ENCODE measurements around the gene SIK1.
"Not testable (repeated sequence)": the region's sequence is repeated elsewhere in the genome, so short reads cannot be mapped to it uniquely, and the experiment has no call there.

SIK1 gene

DNA sequence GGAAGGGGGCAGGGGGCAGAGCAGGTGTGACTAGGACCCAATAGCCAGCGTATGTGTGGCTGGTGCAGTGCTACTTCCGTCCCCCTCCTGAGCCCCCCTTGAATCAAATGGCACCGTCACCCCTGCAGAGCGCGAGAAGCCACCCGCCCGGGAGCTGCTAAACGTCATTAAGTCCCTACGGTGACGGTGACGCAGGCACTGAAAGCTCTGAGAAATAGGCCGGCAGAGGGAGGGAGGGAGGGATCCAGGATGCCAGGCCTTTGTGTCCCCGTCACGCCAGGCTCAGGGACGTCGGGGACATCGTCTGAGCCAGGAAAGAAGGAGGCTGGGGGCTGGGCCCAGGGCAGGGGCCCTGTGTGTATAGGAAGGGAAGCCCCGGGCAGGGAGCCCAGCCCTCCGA, 43.6 kb downstream of the SIK1 start:
- DNase-seq = not testable (repeated sequence)

DNA sequence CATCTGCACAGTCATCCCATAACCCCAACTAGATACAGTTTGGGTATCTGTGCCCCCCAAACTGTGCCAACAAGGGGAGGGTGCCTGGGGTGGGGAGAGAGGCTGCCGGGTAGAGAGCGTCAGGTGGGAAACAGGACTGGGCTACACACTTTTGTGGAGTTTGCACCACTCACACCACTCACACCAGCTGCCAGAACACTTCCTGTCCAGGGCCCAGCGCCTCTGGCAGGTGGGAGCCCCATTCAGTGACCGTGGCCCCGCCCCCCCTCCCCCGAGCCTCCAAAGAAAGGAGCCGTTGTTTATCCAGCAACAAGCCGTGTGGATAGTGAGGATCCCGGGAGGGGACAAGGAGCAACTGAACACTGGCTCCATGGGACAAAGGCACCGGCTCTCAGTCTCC, 44.0 kb downstream of the SIK1 start:
- DNase-seq = not testable (repeated sequence)

DNA sequence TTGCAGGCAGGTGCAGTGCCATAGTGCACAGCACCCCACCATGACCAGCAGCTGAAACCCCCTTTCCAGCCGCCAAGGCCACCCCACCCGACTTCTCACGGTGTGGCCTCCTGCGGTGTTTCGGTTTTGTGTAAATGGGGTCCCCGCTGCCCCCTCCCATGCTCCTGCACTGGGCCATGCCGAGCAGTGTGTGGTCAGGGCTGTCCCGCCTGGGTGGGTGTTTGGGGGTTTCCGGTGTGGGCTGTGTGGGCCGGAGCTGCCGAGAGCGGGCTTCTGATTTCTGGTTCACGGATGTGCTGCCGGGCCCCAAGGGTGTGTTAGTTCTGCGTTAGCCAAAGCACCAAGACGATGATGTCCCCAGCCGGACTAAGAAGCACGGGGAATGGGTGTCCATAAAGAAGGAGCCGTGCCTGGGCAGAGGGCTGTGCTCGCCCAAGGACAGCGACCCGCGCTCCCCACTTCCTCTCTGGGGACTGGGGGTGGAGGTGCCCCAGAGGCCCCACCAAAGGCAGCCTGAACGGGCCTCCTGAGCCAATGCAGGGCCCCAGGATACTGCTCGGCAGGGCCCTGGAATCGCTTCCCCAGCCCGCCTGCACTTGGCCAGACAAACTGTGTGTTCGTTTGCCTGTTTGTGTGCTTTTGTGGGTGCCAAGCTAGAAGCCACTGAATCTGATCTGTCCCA, 45.9 kb downstream of the SIK1 start:
- DNase-seq = not testable (repeated sequence)

DNA sequence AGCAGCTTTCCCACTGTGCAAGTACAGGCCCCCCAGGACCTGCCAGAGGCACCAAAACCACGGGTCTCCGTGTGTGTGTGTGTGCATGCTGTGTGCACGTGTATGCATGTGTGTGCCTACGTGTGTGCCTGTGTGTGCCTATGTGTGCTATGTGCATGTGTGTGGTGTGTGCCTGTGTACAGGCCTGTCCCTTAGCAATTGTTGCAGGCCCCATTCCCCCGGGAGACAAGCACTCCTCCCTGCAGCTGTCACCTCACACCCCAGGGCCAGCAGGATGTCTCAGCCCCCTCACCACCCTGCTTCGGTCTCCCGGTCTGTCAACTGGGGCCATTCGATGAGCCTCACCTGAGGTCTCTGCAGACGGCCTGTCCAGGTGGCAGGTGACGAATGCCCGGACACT, 46.6 kb downstream of the SIK1 start:
- DNase-seq = not testable (repeated sequence)

DNA sequence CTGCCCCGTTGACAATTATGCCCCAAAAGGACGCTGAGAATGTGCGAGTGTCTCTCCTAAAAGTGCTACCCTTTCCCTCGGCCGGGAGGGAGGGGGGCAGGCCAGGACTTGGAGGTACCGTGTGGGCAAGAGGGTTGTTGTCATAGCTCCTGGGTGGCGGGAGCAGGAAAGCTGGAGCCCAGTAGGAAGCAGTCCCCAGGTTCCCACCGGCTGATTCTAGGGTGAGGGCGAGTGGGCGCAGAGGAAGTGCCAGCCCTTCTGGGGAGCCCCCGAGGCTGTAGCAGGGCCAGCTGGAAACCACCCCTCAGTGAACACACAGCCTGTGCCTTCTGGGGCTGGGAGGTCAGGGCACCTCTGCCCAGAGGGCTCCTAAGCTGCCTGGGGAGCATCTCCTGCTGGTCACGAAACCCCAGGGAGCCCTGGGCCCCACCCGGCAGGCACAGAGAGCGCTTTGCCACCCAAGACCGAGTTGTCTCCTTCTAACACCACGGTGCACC, 47.3 kb downstream of the SIK1 start:
- DNase-seq = not testable (repeated sequence)

DNA sequence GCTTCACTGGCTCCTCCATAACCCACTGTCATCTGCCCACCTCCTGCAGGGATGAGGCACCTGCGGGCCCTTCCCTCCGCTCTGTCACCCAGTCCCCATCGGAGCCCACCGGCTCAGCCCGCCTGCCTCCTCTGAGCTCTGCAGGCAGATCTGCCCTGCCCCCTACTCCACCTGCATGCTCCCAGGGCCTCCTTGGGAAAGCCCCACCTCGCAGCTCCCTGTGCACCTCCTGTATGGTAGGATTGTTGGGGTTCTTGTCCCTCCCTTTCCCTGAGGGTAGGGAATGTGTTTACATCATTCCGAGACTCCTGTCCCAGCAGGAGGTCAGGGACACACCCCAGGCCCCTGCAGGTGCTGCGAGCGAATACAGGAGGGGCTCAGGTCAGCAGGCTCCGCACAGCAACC, 50.5 kb downstream of the SIK1 start:
- DNase-seq = no peak

DNA sequence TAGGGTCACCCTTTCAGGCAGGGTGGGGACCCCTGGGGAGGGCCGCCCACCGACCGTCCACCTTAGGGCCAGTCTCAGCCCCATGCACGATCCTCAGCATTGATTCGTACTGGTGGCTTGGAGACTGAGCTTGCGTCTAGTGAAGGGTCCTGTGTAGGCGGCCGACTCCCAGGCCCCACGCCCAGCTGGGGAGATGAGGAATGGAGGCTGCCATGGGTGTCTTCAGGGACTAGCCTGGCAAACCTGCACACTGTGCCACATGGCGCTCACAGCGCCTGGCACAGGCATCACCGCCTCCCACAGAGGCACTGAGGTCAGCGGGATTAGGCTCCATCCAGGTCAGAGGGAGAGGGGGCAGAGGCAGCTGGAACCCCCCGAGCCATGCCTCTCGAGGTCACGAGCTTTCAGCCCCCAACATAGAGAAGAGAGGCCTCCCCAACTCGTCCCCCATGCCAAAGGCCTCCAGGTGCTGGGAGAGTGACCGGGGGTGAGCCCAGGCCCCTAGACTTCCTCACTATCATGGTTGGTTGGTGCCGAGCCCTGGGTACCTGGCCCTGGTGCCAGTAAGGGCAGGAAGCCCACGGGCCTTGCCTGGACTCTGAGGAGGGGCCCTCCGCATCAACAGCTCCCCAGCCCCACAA, 51.0 kb downstream of the SIK1 start:
- no peak for DNase-seq

DNA sequence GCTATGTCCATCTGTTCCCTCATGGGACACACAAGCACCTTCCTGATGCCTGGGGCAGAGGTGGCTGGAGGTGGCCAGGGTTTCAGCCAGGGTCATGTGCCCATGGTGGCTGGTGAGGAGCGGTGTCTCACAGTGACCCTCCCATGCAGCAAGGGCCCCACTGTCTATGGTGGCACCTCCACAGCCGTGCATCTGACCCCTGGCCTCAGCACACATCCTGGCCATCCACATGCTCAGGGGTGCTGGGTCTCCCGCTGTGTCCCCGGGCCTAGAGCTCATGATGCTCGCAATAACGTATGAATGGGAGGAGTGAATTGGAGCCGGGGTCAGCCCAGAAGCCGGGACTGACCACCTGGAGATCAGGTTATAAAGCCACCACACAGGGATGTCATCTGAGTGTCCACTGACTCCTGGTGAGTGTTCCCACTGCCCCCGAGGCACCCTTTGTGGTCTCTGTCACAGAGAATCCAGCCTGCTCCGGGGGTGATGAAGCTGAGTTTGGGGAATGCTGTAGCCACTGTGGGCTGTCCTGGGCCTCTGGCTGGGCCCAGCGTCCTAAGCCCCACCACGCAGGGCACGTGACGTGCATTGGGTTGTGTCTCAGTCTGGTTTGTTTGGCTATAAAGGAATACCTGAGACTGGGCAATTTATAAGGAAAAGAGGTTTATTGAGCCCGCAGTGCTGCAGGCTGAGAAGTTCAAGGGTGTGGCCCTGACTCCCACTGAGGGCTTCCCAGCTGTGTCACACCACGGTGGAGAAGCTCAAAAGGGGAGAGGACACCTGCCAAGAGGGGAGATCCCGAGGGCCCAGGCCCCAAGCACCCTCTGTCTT, 51.7 kb downstream of the SIK1 start:
- DNase-seq = no peak

DNA sequence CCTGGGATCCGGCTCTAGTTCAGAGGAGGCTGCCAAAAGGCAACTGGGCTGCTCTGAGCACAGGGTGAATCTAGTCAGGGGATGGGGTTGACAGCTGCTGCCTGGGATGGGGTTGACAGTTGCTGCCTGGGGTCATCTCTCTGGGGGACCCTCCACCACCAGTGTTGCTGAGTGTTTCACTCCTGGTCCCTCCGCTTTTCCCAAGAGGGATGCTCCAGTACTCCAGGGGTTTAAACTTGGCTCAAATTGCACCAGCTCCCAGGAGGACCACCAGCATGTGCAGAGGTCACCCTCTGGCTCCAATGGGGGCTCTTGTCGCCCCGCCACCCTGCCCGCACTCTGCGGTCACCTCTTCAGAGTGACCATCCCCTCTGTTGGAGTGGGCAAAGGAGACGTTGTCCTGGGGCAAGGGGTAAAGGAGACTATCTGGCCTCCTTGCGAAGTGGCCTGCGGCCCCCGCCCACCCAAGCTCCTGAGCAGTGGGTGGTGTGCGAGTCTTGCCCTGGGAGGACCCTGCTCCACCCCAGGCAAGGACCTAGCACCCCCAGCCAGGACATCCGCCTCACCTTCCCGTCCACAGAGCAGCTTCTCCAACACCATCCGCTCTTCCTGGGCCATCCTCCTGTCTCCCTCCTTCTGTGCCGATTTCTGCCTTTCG, 52.6 kb downstream of the SIK1 start:
- DNase-seq = no peak

DNA sequence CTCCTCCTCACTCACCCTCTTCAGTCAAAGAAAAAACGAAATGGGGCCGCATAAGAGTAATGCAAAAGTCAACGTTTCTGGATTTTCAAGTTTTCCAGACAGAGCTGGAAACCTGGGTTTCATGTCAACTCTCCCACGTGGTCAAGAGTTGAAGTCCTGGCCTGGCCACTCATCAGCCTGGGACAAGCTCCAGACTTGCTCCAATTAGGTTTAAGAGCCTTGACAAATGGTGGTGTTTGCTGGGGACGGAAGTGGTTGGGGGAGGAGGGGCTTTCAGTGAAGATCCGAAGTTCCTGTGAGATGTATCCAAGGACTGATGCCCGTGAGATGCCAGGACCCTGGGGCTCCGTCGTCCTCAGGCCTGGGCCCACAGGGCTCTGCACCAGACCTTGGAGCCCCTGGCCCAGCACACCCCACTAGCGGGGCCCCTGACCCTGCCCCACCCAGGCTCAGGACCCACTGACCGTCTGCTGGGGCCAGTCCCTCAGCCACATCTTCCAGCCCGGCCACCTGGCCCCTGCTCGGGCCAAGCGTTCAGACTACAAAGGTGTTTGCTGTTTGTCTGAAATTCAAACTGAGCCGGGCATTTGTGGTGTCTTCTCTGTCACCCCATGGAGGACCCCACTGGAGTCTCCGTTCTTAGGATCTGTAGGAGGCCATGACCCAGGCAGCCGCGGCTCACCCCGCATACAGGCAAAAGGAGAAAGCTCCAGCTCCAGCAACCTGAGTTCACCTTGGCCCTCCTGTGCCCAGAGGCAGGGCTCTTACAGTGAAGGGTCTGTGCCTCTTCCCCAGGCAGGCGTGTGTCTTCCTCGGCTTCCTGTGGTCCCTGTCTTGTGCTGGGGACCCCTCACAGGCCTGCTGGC, 53.3 kb downstream of the SIK1 start:
- DNase-seq = no peak

DNA sequence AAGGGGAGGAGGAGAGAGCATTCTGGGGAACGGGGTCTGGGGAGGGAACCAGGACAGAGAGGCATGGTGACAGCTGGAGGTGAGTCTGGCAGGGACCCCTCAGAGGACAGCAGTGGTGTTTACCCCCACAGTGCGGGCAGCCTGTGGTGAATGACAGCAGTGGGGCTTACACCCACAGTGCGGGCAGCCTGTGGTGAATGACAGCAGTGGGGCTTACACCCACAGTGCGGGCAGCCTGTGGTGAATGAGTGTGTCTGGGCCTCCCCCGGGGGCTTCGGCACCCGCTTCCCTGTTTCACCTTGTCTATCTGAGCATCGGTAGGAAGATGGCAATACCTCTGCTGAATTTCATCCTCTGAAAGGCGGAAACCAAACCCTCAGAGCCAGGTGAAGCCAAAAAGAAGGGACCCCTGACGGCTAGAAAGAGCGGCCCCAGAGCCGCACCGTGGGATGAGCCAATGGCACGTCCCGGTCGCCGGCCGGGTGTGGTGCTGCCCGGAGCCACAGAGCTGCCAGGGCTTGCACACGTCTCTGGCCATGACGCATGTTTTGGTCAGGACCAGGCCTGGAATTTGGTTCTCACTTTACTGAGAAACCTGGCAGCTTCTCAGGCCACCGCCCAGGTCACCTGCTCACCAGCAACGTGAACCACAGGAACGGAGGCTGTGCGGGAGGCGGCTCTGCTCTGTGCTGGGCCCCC, 54.1 kb downstream of the SIK1 start:
- no peak for DNase-seq

DNA sequence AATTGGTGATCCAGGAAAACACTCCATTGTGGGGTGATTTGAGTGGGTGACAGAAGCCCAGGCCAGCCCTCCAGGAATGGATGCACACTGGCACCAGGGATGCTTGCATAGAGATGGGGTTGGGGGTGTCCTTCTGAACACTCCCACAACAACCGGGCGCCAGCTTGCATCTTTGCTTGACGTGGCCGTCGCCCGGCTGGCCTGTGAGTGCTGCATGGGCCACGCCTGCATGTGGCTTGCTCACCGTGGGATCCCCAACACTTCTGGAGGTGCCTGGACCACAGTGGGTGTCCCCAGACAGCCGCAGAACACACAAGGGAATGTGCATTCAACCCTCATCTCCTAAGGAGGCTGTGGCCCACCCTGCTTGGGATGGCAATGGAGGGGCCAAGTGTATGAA, 55.1 kb downstream of the SIK1 start:
- DNase-seq = no peak

DNA sequence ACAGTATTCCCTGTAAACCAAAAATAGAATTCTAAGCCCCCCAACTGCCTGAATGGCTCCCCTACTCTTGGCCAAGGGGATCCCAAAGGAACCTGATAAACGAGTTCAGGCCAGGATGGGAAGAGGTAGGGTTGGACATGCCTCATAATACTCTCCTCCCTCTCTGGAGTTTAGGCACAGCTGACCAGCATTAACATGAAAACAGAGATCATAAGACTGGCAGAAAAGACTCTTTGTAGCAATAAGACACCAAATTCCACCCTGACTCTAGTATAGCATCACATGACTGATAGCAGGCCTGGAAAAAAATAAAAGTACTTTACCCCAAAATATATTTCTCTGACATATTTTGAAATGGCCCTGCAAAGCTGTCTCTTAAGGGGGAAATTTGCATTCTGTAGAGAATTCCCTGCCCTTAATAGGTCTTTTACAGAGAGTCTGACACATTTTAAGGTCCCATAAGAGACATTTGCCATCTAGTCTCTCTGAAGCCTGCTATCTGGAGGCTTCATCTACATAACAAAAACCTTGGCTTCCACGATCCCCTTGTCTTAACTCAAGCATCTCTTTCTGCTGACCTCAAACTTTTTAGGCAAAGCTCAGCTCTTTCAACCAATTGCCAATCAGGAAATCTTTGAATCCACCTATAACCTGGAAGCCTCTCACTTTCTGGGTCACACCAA, 55.9 kb downstream of the SIK1 start:
- DNase-seq = no peak

DNA sequence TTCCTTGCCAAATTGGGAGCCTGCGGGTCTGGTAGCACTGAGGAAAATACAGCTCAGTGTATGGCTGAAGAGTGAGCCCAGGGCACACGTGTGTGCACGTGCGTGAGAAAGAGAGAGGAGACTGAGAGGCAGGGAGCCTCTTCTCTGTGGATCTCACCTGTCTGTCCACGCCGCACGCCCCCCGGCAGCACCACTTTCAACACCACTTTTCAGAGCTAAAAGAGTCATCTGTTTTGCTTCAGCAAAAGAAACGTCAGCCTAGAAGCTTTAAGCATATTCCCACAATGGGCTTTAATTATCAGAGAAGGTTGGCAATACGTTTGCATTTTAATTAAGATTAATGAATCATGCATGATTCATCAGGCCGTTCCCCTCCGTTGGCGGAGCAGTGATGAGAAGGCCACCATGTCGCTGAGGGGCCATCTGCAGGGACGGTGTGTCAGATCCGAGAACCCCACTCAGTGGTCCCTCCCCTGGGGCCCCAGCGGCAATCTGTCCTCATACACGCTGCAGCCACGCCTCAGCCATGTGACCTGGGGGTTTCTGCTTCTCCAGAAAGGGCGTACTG, 56.8 kb downstream of the SIK1 start:
- no peak for DNase-seq

DNA sequence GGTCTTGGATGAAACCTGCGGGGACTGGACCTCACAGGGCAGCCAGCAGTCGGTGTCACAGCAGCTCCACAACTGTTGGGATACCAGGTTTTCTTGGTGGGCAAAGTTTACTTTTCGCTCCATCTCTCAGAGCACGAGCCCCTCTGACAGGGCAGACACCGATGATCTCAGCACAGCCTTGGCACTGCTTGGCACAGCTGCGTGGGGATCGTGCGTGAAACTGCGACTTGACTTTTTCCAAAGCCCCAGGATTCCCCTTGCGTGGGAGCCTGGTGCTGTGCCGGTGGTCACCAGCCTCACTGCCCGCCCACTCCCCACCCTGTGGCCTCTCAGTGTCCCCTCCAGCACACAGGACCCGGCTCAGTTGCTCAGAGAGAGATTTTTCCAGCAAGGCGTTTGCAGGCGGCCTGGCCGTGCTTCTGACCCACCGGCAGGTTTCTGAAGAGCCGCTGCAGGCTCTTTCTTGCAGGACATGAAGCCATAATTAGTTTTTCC, 57.3 kb downstream of the SIK1 start:
- no peak for DNase-seq

DNA sequence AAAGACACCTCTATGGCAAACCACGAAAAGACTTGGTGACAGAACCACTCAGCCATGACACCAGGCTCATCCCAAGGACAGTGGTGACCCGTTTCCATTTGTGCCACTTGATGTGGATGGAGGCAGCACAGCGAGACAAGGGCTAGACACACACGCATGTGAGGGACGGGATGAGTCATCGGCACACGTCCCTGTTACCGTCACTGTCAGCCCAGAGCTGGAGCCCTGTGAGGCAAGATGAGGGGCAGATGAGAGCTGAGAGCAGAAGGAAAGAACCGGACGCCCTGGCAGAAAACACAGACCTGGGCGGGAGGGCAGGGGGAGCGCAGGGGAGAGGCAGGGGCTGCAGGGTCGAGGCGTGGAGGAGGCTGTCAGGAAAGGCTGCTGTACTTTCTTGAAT, 57.8 kb downstream of the SIK1 start:
- DNase-seq = no peak

DNA sequence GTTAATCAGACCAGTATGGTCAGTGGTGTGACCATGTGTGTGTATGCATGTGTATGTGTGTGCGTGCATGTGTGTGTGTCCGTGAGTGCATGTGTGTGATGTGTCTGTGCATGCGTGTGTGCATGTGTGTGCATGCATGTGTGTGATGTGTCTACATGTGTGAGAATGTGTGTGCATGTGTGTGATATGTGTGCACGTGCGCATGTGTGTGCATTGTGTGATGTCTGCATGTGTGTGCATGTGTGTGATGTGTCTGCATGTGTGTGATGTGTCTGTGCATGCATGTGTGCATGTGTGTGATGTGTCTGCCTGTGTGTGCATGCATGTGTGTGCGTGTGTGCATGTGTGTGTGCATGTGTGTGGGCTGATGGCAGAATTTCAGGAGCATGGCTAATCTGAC, 58.2 kb downstream of the SIK1 start:
- no peak for DNase-seq

DNA sequence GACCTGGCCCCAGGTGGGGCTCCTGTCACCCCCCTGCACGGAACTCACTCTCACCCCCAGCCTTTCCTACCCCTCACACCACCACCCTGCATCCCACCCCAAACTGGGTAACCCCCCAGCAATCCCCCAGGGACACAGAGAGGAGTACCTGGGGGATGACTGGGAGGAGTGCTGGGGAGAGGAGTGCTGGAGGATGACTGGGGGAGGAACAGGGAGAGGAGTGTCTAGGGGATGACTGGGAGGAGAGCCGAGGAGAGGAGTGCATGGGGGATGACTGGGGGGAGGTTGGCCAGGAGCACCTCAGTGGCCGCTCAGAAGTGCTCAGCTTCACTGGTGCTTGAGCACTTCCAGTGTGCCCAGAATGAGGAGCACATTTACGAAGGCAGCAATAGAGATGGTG, 59.1 kb downstream of the SIK1 start:
- no peak for DNase-seq

DNA sequence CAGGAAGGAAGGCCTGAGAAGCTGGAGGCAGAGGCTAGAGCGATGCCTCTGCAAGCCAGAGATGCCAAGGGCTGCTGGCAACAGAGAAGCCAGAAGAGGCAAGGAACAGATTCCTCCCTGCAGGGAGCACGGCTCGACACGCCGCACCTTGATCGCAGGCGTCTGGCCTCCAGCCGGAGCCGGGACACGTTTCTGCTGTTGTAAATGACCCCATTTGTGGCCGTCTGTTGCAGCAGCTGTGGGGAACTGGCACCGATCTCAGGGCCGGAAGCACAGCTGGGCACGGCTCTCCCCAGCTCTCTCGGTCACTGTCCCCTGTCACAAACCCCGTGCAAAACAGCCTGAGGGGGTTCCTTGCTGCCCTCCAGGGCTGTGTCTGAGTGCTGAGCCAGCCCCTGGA, 59.6 kb downstream of the SIK1 start:
- no peak for DNase-seq

DNA sequence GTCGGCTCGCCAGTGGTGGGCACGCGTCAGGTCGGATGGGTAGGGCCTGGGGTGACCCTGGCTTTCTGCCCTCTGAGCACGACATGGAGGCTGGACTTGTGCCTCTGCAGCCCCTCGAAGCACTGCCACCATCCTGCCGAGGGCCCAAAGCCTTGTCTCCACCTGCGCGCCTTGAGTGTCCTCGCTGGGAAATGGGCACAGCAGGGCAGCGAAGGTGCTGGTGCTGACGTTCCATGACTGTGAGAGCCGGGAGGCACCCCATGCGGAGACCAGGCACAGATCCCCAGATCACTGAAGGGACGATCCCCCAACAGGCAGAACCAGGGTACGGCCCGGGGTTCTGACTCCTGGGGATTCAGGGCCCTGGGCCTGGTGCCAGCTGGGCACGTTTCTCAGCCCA, 60.3 kb downstream of the SIK1 start:
- no peak for DNase-seq

All from cerebellar nuclear complex (tissue), 1 donor.